GM12878 (cell line): ENCODE results near the gene ATXN7L1. TPM values are rescaled to one million over a fixed set of nuclear protein-coding genes. Genes with fewer than 3 reads are reported as not detected.

ENCODE experiments used
- ATAC-seq: fragments of 200-7000 bp; cut with Tn5 transposase; 3 replicates; pipeline ENCODE4 v1.9.1; 2020; ENCODE audit warnings: mild to moderate bottlenecking, moderate library complexity
- BruUV-seq: library from RNA; stranded (reverse); fragments of 400-500 nt; replicated peaks from 2 replicates; lab custom pipeline; 2021; lab: Mats Ljungman, UMichigan
- CTCF ChIA-PET: fragments of 300-600 bp; sonication (Branson Sonifier 250); formaldehyde crosslinking; extraction: SDS; loops from one replicate; lab custom pipeline; 2021; ENCODE audit warnings: inconsistent platforms; lab: Yijun Ruan, JAX
- POLR2A ChIA-PET: fragments of 350-600 bp; formaldehyde crosslinking; extraction: SDS; loops from one replicate; lab custom pipeline; 2021; ENCODE audit warnings: inconsistent platforms; lab: Charles Lee
- RAD21 ChIA-PET: fragments of 300-600 bp; sonication (Branson Sonifier 250); formaldehyde crosslinking; loops from one replicate; lab custom pipeline; 2023; ENCODE audit warnings: antibody characterized with exemption; ENCODE audit not compliant: unreplicated experiment; lab: Charles Lee
- SMC1A ChIA-PET: fragments of 300-600 bp; sonication (Branson Sonifier 250); formaldehyde crosslinking; loops from one replicate; lab custom pipeline; 2023; ENCODE audit not compliant: unreplicated experiment, uncharacterized antibody; lab: Charles Lee
- DNase-seq: peaks from one replicate; pipeline ENCODE4 v3.0.0-alpha.2; 2011; ENCODE audit warnings: low read depth, low spot score
- FAIRE-seq: peaks from 3 replicates; lab custom pipeline; 2011; peaks lifted over from hg19 to GRCh38; lab: Jason Lieb, UNC
- H2AFZ ChIP-seq: 2 replicates; pipeline ENCODE4 v1.6.0; 2011; ENCODE audit warnings: low read depth, low read length, control low read depth; ENCODE audit not compliant: control insufficient read depth
- H3K27ac ChIP-seq: 2 replicates; pipeline ENCODE4 v1.5.1; 2011; ENCODE audit warnings: control low read depth; ENCODE audit not compliant: control insufficient read depth, insufficient read depth
- H3K27me3 ChIP-seq, 2 experiments: replicated peaks in 1 of 2; 2 replicates each; pipeline versions ENCODE4 v1.6.0 to v1.6.1; 2011; ENCODE audit warnings: low read length in 1 of 2; ENCODE audit not compliant: control insufficient read depth in 2 of 2, insufficient read depth in 2 of 2
- H3K36me3 ChIP-seq, 2 experiments: 2 replicates each; pipeline ENCODE4 v1.5.1; 2011; ENCODE audit warnings: low read length in 1 of 2; ENCODE audit not compliant: control insufficient read depth in 2 of 2, insufficient read depth in 2 of 2
- H3K4me1 ChIP-seq: 2 replicates; pipeline ENCODE4 v1.6.1; 2011; ENCODE audit warnings: mild to moderate bottlenecking, low read length, moderate library complexity, mixed read lengths; ENCODE audit not compliant: control insufficient read depth, insufficient read depth
- H3K4me2 ChIP-seq: 2 replicates; pipeline ENCODE4 v1.6.0; 2011; ENCODE audit warnings: control low read depth; ENCODE audit not compliant: control insufficient read depth, insufficient read depth
- H3K4me3 ChIP-seq: fragments of 200-600 bp; sonication (generic); 2 replicates; pipeline ENCODE4 v1.5.1; 2016
- H3K79me2 ChIP-seq: 2 replicates; pipeline ENCODE4 v1.6.0; 2011; ENCODE audit warnings: low read length; ENCODE audit not compliant: control insufficient read depth, insufficient read depth
- H3K9ac ChIP-seq: 2 replicates; pipeline ENCODE4 v1.8.0; 2011; ENCODE audit warnings: low read length, control low read depth, mixed read lengths; ENCODE audit not compliant: control insufficient read depth, insufficient read depth
- H3K9me3 ChIP-seq: replicated peaks from 3 replicates; pipeline ENCODE4 v1.5.1; 2011; ENCODE audit warnings: mild to moderate bottlenecking, low read length; ENCODE audit not compliant: control insufficient read depth, insufficient read depth
- H4K20me1 ChIP-seq: 2 replicates; pipeline ENCODE4 v1.6.0; 2011; ENCODE audit not compliant: control insufficient read depth, insufficient read depth
- BCL3 ChIP-seq: IDR thresholded peaks from 2 replicates; pipeline ENCODE4 v1.6.1; 2011; ENCODE audit warnings: borderline replicate concordance, low read depth, mild to moderate bottlenecking, moderate library complexity, low read length; ENCODE audit not compliant: insufficient read depth, poor library complexity, severe bottlenecking
- BHLHE40 ChIP-seq, 2 experiments: fragments of 450-650 bp in 1 of 2; IDR thresholded peaks; 2 replicates each; pipeline ENCODE4 v1.6.1; 2011 to 2017; ENCODE audit warnings: low read depth in 2 of 2, borderline replicate concordance in 1 of 2, improper control_type of control experiment in 1 of 2, low read length in 1 of 2, mild to moderate bottlenecking in 1 of 2
- GABPA ChIP-seq: IDR thresholded peaks from 2 replicates; pipeline ENCODE4 v1.6.1; 2014; ENCODE audit warnings: antibody characterized with exemption, low read depth, mild to moderate bottlenecking, inconsistent platforms
- HSF1 ChIP-seq: fragments of 150-350 bp; IDR thresholded peaks from 2 replicates; pipeline ENCODE4 v1.6.1; 2014; ENCODE audit warnings: mild to moderate bottlenecking, low read depth, low read length
- MAX ChIP-seq: IDR thresholded peaks from 2 replicates; pipeline ENCODE4 v1.6.1; 2012; ENCODE audit warnings: low read depth, low read length, improper control_type of control experiment
- NFYA ChIP-seq: IDR thresholded peaks from 2 replicates; pipeline ENCODE4 v1.6.1; 2011; ENCODE audit warnings: low read depth, mild to moderate bottlenecking, low read length, improper control_type of control experiment, borderline replicate concordance
- NR2C2 ChIP-seq: IDR thresholded peaks from 2 replicates; pipeline ENCODE4 v1.6.1; 2011; ENCODE audit warnings: borderline replicate concordance, low read depth; ENCODE audit not compliant: control insufficient read depth, insufficient read length
- PBX3 ChIP-seq: IDR thresholded peaks from 2 replicates; pipeline ENCODE4 v1.6.1; 2011; ENCODE audit warnings: mild to moderate bottlenecking, low read depth, low read length, moderate library complexity; ENCODE audit not compliant: insufficient replicate concordance
- RFX5 ChIP-seq: IDR thresholded peaks from 2 replicates; pipeline ENCODE4 v1.6.1; 2011; ENCODE audit warnings: low read depth, low read length, improper control_type of control experiment
- TAF1 ChIP-seq: IDR thresholded peaks from 2 replicates; pipeline ENCODE4 v1.6.1; 2011; ENCODE audit warnings: mild to moderate bottlenecking, low read depth, low read length, borderline replicate concordance
- USF1 ChIP-seq: IDR thresholded peaks from 2 replicates; pipeline ENCODE4 v1.6.1; 2011; ENCODE audit warnings: borderline replicate concordance, low read depth, mild to moderate bottlenecking, moderate library complexity, mixed read lengths, low read length; ENCODE audit not compliant: insufficient read depth; ENCODE audit errors: extremely low read length
- ZBTB33 ChIP-seq: fragments of 450-650 bp; IDR thresholded peaks from 2 replicates; pipeline ENCODE4 v1.6.1; 2017; ENCODE audit warnings: mild to moderate bottlenecking
- ZSCAN29 ChIP-seq: fragments of 450-650 bp; IDR thresholded peaks from 2 replicates; pipeline ENCODE4 v1.6.1; 2017; ENCODE audit warnings: mild to moderate bottlenecking, moderate library complexity
- WGBS: methylation state at CpG from one replicate; pipeline ENCODE4 v1.1.6; 2016; ENCODE audit warnings: low lambda C conversion rate; ENCODE audit not compliant: insufficient replicate concordance, insufficient coverage; ENCODE audit errors: missing lambda C conversion rate; 5-methylcytosine and 5-hydroxymethylcytosine counted together
- in situ Hi-C: fragments of 300-500 bp; cut with MboI; formaldehyde crosslinking; loops from 9 replicates; pipeline ENCODE4 v1.14.3; 2018; ENCODE audit warnings: mixed read lengths
- intact Hi-C: fragments of 100-400 bp; cut with micrococcal nuclease; formaldehyde crosslinking; loops from one replicate; pipeline ENCODE4 v1.14.2; 2022; ENCODE audit not compliant: unreplicated experiment
- polyA plus RNA-seq, 11 experiments: library from polyadenylated mRNA; depleted of rRNA in 4 of 11; unstranded in 6 of 11; stranded (reverse) in 5 of 11; fragments of >200 nt; fragmentation: Nextera tagmentation in 4 of 11; fragmentation: Illumina TruSeq in 1 of 11; extraction: Ambion mirVana in 4 of 11; extraction: Trizol in 1 of 11; gene quantifications; 1 replicate in 1 of 11; 2 replicates in 10 of 11; pipeline versions ENCODE4 v1.2.1 to v1.2.3, GENCODE V29; 2011 to 2016; ENCODE audit warnings: inconsistent platforms in 2 of 11, missing spikeins in 2 of 11, low read depth in 1 of 11
- total RNA-seq, 4 experiments: library from RNA; depleted of rRNA in 3 of 4; stranded (reverse); fragments of >200 nt in 3 of 4; fragmentation: Illumina TruSeq in 1 of 4; extraction: Trizol in 1 of 4; gene quantifications; 2 replicates each; pipeline versions ENCODE4 v1.2.1 to v1.2.3, GENCODE V29; 2013 to 2021

Gene ATXN7L1
- total and polyA plus RNA-seq, 10 of the 15 experiments (the other 5 are each of a cell fraction or from before 2014, with no cell fraction given): 0.40 to 2.9 (median 1.2) TPM

- TF ChIP-seq ZBTB33: no peak
- no peak for TF ChIP-seq MAX
- no peak for TF ChIP-seq BCL3
- TF ChIP-seq ZSCAN29: no peak
- no peak for TF ChIP-seq NFYA
- no peak for TF ChIP-seq NR2C2
- peak in 1 of 2 experiments; percentile 23; a peak in 1 of 4 replicates for TF ChIP-seq BHLHE40 (IDR thresholded peaks at IDR 0.05; ENCODE audit: borderline replicate concordance in 1 of 2, low read depth in 2 of 2, low read length in 1 of 2)
- TF ChIP-seq TAF1: no peak
- no peak for TF ChIP-seq USF1
- no peak for TF ChIP-seq PBX3
- no peak for TF ChIP-seq GABPA
- TF ChIP-seq RFX5: 0 out of 2 replicates have a peak, but pooled peaks have one; percentile 31
- no peak for TF ChIP-seq HSF1
- TF ChIP-seq, all 136 proteins: peak for 2
Measured at GRCh38 chr7:105790996-105791395, 85.4 kb downstream of the ATXN7L1 start.

More at GRCh38 chr7:105790996-105791395, 85.4 kb downstream of the ATXN7L1 start:
- ChIA-PET CTCF (no interaction called here), RAD21 (no interaction called here), POLR2A (interaction anchor here (0.7 kb wide), 1 partner anchor 14 kb away, joined by 3 read pairs; no protein-coding TSS in a partner anchor), SMC1A (no interaction called here)
- H4K20me1 ChIP-seq: no peaks in the 10 kb centered on the region
- H3K79me2 ChIP-seq: no peaks in the 10 kb centered on the region
- peak; percentile 70 for ATAC-seq
- no peak overlapping the region for H2AFZ ChIP-seq
- H3K4me1 ChIP-seq: no peaks in the 10 kb centered on the region
- in situ Hi-C loops: no loop called here
- no peak for FAIRE-seq
- H3K9me3 ChIP-seq: no peaks in the 10 kb centered on the region
- no peaks in the 10 kb centered on the region for H3K36me3 ChIP-seq
- intact Hi-C loops: no loop called here
- no peak for DNase-seq
- H3K4me3 ChIP-seq: no peak overlapping the region
- WGBS: 17% methylated on average over 3 of the region's 3 CpGs
- H3K27ac ChIP-seq: no peak overlapping the region
- no peak overlapping the region for H3K4me2 ChIP-seq
- BruUV-seq: no TSS peak
- no peak overlapping the region for H3K9ac ChIP-seq
- peaks cover 4 to 5% of the 10 kb centered on the region in 2 experiments; a peak in 2 of 4 replicates for H3K27me3 ChIP-seq
